Measurements from ENCODE around the gene RAD51B.

DNA sequence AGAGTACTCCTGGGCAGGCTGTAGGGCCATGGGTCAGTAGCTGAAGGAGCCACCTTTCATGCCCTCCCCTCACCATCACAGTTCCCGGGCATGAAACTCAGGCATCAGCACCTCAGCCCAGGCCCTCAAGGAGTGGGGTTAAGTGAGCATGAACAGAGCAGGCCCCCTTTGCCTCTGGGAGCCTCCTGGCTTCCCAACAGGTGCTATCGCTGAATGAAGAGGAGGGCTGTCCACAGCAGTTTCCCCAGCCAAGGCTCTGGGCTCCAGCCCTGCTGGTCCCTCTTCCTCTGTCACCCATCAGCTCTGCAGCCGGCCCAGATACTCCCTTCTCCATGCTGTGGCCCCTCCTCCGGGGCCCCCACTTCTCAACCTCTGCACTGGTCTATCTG, 789.0 kb downstream of the RAD51B start:
- TF ChIP-seq, protein P1, sequence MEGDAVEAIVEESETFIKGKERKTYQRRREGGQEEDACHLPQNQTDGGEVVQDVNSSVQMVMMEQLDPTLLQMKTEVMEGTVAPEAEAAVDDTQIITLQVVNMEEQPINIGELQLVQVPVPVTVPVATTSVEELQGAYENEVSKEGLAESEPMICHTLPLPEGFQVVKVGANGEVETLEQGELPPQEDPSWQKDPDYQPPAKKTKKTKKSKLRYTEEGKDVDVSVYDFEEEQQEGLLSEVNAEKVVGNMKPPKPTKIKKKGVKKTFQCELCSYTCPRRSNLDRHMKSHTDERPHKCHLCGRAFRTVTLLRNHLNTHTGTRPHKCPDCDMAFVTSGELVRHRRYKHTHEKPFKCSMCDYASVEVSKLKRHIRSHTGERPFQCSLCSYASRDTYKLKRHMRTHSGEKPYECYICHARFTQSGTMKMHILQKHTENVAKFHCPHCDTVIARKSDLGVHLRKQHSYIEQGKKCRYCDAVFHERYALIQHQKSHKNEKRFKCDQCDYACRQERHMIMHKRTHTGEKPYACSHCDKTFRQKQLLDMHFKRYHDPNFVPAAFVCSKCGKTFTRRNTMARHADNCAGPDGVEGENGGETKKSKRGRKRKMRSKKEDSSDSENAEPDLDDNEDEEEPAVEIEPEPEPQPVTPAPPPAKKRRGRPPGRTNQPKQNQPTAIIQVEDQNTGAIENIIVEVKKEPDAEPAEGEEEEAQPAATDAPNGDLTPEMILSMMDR (IDR thresholded peaks at IDR 0.05) = no peak
- TF ChIP-seq POLR2AphosphoS5 (IDR thresholded peaks at IDR 0.05; ENCODE audit: insufficient read depth in 1 of 2, low read depth in 1 of 2) = no peak

Measured in vagina (tissue), 2 donors.